ENCODE results near the gene NEUROD2.
"Not testable (repeated sequence)": the region's sequence is repeated elsewhere in the genome, so short reads cannot be mapped to it uniquely, and the experiment has no call there.

NEUROD2 gene

DNA sequence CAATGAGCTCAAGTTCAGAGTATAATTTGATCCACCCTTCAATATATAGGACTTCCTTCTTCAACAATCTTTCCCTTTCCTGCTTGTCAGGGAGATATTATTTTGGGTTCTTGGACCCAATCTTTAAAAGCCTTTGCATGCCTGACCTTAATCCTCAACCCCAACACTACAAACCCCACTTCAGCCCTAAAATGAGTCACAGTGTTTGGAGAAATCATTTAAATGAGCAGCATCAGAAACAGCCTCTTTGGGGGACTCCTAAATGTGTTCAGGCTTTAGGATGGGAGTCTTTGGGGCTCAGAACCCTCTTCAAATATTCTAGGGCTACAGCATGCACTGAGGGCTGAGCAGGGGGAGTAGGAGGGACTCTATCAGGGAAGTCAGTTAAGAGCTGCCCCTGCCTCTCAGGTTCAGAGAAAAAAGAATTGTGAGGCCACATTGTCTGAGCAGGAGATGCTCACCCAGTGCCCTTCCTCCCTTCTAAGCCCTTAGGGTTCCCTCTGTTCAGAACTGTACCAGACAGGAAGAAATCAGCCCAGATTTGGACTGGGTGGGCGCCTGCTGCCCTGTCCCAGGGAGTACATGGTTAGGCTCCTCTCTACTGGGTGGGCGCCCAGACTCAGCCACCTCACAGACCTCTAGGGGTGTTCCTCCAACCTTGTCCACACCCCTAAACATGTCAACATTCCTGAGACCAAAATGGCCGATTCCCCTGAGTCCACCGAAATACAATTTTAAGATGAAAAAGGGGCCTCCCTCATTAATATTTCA is 5.0 kb downstream of the NEUROD2 start:
- DNase-seq (ENCODE audit: low spot score) = no peak

DNA sequence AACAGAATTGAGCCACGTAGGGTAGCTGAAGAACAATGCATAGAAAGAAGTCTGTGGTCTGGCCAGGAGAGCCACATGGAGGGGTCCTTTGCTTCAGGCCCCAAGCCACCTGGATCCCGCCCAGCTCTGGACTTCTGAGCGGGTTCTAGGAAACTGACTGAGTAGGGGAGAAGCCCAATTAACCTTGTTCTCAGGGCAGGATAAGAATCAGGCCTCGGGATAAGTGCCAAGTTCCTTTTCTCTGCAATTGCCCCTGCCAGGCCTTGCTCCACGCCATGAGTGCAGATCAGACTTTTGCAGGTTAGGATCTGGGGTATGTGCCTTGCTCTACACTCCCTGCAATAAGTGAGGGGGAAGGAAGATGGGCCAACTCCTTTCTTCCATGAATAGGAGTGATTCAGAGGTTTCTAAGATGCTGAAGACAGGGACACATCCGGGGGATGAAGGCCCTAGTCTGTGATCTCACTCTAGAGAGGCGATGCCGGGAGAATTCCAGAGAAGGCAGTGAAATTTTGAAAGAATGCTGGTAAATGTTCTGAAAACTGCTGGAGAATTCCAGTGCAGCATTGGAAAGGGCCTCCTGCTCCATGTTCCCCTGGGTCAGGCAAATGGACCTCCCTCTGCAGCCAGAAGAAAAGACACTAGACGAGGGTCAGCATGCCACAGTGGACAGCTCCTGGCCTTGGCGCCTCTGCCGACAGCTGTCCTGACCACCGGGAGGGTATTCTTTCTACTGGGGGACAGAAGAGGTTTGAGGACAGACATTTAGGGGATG is 5.8 kb downstream of the NEUROD2 start:
- DNase-seq (ENCODE audit: low spot score) = no peak

- no peak for DNase-seq (ENCODE audit: low spot score)
Measured at GRCh38 chr17:39600997-39601597, 6.6 kb downstream of the NEUROD2 start.

DNA sequence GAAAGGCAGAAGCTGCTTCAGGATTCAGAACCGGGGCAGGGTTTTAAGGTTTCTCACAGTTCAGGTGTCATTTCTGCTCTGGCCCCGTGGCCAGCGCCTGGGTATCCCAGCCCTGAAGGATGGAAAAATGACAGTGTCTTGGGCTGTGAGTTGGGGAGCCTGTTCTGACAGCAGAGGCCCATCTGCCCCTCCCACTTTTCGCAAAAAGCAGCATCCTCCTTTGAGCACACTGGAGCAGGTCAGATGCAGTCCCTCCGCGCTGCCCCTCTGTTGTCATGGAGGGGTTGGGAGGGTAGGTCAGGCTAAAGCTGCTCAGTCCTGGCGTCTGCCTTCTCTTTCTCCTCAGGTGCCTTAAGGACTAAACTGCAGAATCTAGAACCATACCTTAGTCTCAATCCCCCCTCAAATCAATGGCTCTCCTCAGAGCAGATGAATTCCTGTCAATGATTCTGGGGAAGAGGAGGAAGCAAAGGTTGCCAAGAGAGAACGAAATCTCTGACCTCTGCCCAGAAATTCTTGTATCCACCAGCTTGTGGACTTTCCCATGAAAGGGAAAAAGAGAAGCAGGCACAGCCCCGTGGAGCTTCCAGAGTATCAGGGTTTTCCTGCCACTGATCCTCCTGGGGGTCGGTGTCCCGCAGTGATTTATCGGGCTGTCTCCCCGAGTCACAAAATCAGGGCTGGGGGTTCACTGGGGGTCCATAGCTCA is 7.3 kb downstream of the NEUROD2 start:
- DNase-seq (ENCODE audit: low spot score) = no peak

DNA sequence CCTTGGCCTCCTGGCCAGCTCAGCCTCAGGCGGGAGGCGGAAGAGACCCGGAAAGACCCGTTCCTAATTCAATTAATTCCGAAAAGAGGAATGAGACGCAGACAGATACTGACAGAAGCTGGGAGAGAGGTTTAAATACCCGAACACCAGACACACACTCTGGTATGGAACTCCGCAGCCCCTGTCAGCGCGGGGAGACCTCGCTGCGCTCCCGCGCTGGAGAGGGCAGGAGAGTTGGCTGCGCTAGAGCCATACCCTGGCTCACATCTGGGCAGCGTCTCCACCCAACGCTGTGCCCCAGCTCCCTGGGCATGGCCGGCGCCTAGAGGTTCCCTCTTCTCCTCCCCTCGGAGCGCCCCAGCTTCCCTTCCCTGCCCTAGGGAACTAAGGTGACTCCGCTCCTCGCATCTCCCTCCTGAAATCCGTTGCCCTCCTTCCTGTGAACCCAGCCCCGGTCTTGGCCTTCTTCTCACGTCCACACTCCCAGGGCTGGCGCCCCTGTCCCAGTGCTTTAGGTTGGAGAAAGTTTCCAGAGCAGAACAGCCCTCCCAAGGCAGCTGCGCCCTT is 8.0 kb downstream of the NEUROD2 start:
- DNase-seq (ENCODE audit: low spot score) = no peak

GRCh38 chr17:39599004-39599664 is 8.6 kb downstream of the NEUROD2 start:
- DNase-seq (ENCODE audit: low spot score) = no peak

- DNase-seq (ENCODE audit: low spot score) = no peak
Measured at GRCh38 chr17:39598630-39599003, 9.1 kb downstream of the NEUROD2 start.

- DNase-seq (ENCODE audit: low spot score) = no peak
Measured at GRCh38 chr17:39598047-39598481, 9.7 kb downstream of the NEUROD2 start.

DNA sequence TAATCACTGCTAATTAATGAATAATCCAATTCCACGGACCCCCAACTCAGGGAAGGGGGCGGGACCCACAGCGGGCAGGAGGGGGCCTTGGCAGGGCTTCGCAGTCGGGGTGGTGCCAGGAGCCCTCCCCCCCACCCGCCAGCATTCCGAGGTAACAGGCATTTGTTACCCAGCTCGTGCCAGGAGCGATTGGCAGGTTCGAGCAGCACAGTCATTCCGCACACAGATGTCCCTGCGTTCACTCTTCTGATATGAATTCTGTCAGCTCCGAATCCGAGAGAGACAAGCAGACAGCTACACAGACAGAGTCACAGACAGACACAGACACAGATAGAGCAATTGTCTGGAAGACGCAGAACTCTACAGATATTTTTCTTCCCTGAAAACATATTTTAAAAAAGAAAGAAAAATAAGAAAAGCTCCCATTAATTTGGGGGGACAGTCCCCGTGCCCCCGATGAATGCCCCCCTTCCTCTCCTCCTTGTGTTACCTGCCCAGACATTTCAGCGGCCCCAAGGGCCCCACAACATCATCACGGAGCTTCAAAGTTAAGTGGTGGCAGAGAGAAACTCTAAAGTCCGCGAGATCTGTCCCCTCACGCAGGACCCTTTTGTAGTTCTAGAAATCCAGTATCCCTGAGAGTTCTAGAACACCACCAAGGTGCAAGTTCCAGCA is 10.2 kb downstream of the NEUROD2 start:
- DNase-seq (ENCODE audit: low spot score) = no peak

DNA sequence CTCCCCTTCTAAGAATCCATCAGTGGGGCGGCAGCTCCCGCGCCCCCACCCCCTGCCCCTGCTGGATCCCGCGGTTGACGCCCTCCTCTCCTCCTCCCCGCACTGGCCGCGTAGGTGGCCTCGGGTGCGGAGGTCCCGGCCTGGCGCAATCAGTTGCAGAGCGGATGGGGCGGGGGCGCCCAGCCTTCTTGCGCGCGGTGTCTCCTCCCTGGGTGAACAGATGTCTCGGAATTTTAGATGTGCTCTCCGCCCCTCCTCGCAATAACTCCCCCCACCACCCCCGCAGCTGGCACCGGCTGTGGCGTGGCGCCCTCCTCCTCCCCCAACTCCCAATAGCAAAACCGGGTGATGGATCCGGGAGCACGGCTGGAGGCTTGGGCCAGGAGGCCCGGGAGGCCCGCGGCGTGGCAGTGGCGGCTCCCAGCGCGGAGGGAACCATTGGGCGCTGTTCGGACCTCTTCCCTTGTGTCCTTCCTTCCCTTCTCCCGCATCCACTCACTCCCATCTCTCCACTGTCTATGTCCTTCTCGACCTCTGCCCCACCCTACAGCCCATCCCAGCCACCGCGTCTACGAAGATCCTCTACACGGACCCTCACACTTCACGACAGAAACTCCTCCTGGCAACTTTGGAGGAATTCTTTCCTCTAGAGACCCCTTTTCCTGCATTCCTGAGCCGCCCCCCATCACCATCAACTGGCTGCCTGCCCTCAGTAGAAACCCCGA is 11.0 kb downstream of the NEUROD2 start:
- DNase-seq (ENCODE audit: low spot score) = no peak

- no peak for DNase-seq (ENCODE audit: low spot score)
Measured at GRCh38 chr17:39595928-39596510, 11.7 kb downstream of the NEUROD2 start.

DNA sequence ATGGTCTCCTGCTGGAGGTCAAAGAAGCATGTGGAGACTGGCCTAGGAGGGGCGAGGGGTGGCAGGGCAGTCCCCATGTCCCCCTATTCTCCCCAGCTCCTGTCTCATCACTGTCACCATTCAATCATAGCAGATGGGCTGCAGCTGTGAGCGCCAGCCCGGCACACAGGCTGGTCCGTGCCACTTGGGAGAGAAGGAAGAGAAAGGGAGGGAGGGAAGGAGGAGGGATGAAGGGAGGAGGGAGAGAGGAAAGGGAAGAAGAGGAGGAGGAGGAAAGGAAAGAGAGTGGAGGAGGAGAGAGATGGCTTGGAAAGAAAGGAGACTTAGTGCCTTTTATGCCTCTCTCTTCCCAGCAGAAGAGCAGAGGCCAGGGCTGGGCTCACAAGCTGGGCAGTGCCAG is 12.4 kb downstream of the NEUROD2 start:
- DNase-seq (ENCODE audit: low spot score) = no peak

GRCh38 chr17:39593371-39593770 is 14.3 kb downstream of the NEUROD2 start:
- DNase-seq (ENCODE audit: low spot score) = no peak

GRCh38 chr17:39591958-39592954 is 15.5 kb downstream of the NEUROD2 start:
- DNase-seq (ENCODE audit: low spot score) = peak; percentile 44

DNA sequence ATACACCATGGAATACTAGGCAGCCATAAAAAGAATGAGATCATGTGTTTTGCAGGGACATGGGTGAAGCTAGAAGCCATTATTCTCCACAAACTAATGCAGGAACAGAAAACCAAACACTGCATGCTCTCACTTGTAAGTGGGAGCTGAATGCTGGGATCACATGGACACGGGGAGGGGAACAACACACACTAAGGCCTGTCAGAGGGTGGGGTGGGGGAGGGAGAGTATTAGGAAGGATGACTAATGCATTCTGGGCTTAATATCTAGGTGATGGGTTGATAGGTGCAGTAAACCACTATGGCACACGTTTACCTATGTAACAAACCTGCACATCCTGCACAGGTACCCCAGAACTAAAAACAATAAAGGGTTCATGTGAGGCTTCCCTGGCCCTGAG is 17.5 kb downstream of the NEUROD2 start:
- DNase-seq (ENCODE audit: low spot score) = not testable (repeated sequence)

GRCh38 chr17:39582658-39583057 is 25.1 kb downstream of the NEUROD2 start:
- DNase-seq (ENCODE audit: low spot score) = no peak

DNA sequence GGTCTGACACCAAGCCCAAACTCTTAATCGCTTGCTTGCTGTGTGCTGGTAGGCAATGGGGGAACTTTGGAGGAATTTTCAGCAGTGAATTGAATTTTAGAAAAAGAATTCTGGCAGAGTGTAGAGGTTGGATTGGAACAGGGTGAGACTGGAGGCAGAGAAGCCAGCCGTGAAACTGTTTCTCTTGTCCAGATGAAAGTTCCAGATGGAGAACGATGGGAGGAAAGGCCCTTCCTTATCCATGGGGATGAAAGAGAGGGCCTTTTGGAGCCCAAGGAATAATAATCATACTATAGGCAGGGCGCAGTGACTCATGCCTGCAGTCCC is 26.0 kb downstream of the NEUROD2 start:
- DNase-seq (ENCODE audit: low spot score) = no peak

DNA sequence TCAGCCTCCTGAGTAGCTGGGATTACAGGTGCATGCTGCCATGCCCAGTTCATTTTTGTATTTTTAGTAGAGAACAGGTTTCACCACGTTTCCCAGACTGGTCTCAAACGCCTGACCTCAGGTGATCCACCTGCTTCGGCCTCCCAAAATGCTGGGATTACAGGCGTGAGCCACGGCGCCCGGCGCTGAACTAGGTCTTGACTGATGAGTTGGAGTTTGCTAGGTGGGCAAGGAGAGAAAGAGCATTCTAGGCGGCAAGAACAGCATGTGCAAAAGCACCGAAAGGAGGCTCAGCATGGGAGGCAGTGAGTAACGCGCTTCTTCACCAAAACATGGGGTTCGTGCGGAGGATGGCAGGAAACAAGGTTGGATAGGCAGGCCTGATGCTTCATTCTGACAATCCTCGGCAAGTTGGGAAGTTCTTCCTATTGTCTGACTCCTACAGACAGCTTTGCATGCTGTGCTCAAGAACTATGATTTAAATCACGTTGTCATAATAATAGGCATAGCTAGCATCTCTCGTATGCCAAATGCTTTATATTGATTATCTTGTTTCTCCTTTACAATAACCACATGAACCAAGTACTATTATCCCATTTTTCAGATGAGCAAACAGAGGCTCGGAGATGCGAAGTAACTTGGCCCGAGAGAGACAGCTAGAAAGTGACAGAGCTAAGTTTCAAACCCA is 26.5 kb downstream of the NEUROD2 start:
- no peak for DNase-seq (ENCODE audit: low spot score)
